ENCODE results near the gene PPP1R17. TPM values are rescaled to one million over a fixed set of nuclear protein-coding genes. Genes with fewer than 3 reads are reported as not detected.

The PPP1R17 gene
- total RNA-seq, 1 experiment from 2014 or later: not detected

GRCh38 chr7:31734456-31734855, 47.4 kb downstream of the PPP1R17 start:
- no peaks in the 10 kb centered on the region for H3K4me1 ChIP-seq
- H3K36me3 ChIP-seq (ENCODE audit: control insufficient read depth, insufficient read depth, low read length): no peaks in the 10 kb centered on the region
- H3K27me3 Mint-ChIP-seq (ENCODE audit: insufficient read depth, unreplicated experiment): peaks cover 14% of the 10 kb centered on the region
- no peaks in the 10 kb centered on the region for H3K36me3 Mint-ChIP-seq (ENCODE audit: insufficient read depth, unreplicated experiment)
- TF ChIP-seq CTCF (IDR thresholded peaks at IDR 0.05; ENCODE audit: insufficient read depth in 1 of 2, low read depth in 1 of 2, low read length in 1 of 2, severe bottlenecking in 1 of 2, unreplicated experiment in 1 of 2): no peak
- H3K27ac Mint-ChIP-seq (ENCODE audit: unreplicated experiment): no peak overlapping the region
- H3K27me3 ChIP-seq (replicated peaks; ENCODE audit: control insufficient read depth, insufficient read depth, low read length): no peaks in the 10 kb centered on the region
- ChIA-PET POLR2A (no interaction called here), CTCF (interaction anchor here (0.7 kb wide), 1 partner anchor 81 kb away, joined by 3 read pairs; no protein-coding TSS in a partner anchor)
- H3K4me3 Mint-ChIP-seq (ENCODE audit: unreplicated experiment): no peak overlapping the region
- BruUV-seq (replicated peaks): no TSS peak
- H3K4me3 ChIP-seq (ENCODE audit: low read depth, low read length): no peak overlapping the region
- no peaks in the 10 kb centered on the region for H3K9me3 ChIP-seq
- DNase-seq: no peak
- intact Hi-C loops (cut with micrococcal nuclease; ENCODE audit: unreplicated experiment): no loop called here
- H3K9me3 Mint-ChIP-seq (ENCODE audit: unreplicated experiment): no peaks in the 10 kb centered on the region
- H3K4me1 Mint-ChIP-seq (ENCODE audit: low read depth, unreplicated experiment): no peaks in the 10 kb centered on the region

- Histone ChIP-seq H3K36me3 (ENCODE audit: control insufficient read depth, insufficient read depth, low read length) (no peaks in the 10 kb centered on the region), H3K27me3 (replicated peaks; ENCODE audit: control insufficient read depth, insufficient read depth, low read length) (no peaks in the 10 kb centered on the region; the same call in 1 of the 2 replicates), H3K4me3 (ENCODE audit: low read depth, low read length) (no peak overlapping the region), H3K9me3 (no peaks in the 10 kb centered on the region), H3K4me1 (no peaks in the 10 kb centered on the region)
- intact Hi-C loops (cut with micrococcal nuclease; ENCODE audit: unreplicated experiment): loop anchor here (1.0 kb wide), 6 partner anchors 88 to 602 kb away; no protein-coding TSS in a partner anchor
- no peaks in the 10 kb centered on the region for H3K36me3 Mint-ChIP-seq (ENCODE audit: insufficient read depth, unreplicated experiment)
- H3K27me3 Mint-ChIP-seq (ENCODE audit: insufficient read depth, unreplicated experiment): peaks cover 9% of the 10 kb centered on the region
- no peaks in the 10 kb centered on the region for H3K4me1 Mint-ChIP-seq (ENCODE audit: low read depth, unreplicated experiment)
- peak; percentile 61 to 76 for DNase-seq
- ChIA-PET POLR2A (no interaction called here), CTCF (interaction anchor here (0.6 kb wide), 1 partner anchor 40 kb away, joined by 3 read pairs; no protein-coding TSS in a partner anchor)
- H3K9me3 Mint-ChIP-seq (ENCODE audit: unreplicated experiment): no peaks in the 10 kb centered on the region
- no peak overlapping the region for H3K27ac Mint-ChIP-seq (ENCODE audit: unreplicated experiment)
- TF ChIP-seq CTCF (IDR thresholded peaks at IDR 0.05; ENCODE audit: insufficient read depth in 1 of 2, low read depth in 1 of 2, low read length in 1 of 2, severe bottlenecking in 1 of 2, unreplicated experiment in 1 of 2): peak; percentile 72 to 90
- H3K4me3 Mint-ChIP-seq (ENCODE audit: unreplicated experiment): no peak overlapping the region
- BruUV-seq (replicated peaks): no TSS peak
These were observed 49.3 kb downstream of the PPP1R17 start for GRCh38 chr7:31735991-31736982.

GRCh38 chr7:31741852-31742251, 54.8 kb downstream of the PPP1R17 start:
- DNase-seq: no peak
- Histone ChIP-seq H3K4me1 (no peaks in the 10 kb centered on the region), H3K27me3 (replicated peaks; ENCODE audit: control insufficient read depth, insufficient read depth, low read length) (peaks cover 1% of the 10 kb centered on the region), H3K36me3 (ENCODE audit: control insufficient read depth, insufficient read depth, low read length) (no peaks in the 10 kb centered on the region), H3K9me3 (no peaks in the 10 kb centered on the region), H3K4me3 (ENCODE audit: low read depth, low read length) (no peak overlapping the region)
- ChIA-PET CTCF (no interaction called here), POLR2A (interaction anchor here (0.6 kb wide), 1 partner anchor 13 kb away, joined by 3 read pairs; no protein-coding TSS in a partner anchor)
- no peak overlapping the region for H3K4me3 Mint-ChIP-seq (ENCODE audit: unreplicated experiment)
- peaks cover 7% of the 10 kb centered on the region for H3K4me1 Mint-ChIP-seq (ENCODE audit: low read depth, unreplicated experiment)
- intact Hi-C loops (cut with micrococcal nuclease; ENCODE audit: unreplicated experiment): loop anchor here (5.0 to 10.0 kb wide), 2 partner anchors 605 to 733 kb away; no protein-coding TSS in a partner anchor
- peaks cover 8% of the 10 kb centered on the region for H3K9me3 Mint-ChIP-seq (ENCODE audit: unreplicated experiment)
- no peaks in the 10 kb centered on the region for H3K36me3 Mint-ChIP-seq (ENCODE audit: insufficient read depth, unreplicated experiment)
- no peak for TF ChIP-seq CTCF (IDR thresholded peaks at IDR 0.05; ENCODE audit: insufficient read depth in 1 of 2, low read depth in 1 of 2, low read length in 1 of 2, severe bottlenecking in 1 of 2, unreplicated experiment in 1 of 2)
- no peak overlapping the region for H3K27ac Mint-ChIP-seq (ENCODE audit: unreplicated experiment)
- no TSS peak for BruUV-seq (replicated peaks)
- peaks cover 20% of the 10 kb centered on the region for H3K27me3 Mint-ChIP-seq (ENCODE audit: insufficient read depth, unreplicated experiment)
